ENCODE results near the gene C1orf21.

DNA sequence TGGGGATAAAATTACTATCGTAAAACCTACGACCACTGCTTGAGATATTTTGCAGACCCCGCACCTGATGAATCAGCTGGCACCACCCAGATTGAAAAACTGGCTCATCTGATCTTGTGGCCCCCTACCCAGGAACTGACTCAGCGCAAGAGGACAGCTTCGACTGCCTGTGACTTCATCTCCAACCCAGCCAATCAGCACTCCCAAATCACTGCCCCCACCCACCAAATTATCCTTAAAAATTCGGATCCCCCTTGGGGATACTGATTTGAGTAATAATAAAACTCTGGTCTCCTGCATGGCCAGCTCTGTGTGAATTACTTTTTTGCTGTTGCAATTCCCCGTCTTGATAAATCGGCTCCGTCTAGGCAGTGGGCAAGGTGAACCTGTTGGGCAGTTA is 286.5 kb downstream of the C1orf21 start:
- TF ChIP-seq, protein P1, sequence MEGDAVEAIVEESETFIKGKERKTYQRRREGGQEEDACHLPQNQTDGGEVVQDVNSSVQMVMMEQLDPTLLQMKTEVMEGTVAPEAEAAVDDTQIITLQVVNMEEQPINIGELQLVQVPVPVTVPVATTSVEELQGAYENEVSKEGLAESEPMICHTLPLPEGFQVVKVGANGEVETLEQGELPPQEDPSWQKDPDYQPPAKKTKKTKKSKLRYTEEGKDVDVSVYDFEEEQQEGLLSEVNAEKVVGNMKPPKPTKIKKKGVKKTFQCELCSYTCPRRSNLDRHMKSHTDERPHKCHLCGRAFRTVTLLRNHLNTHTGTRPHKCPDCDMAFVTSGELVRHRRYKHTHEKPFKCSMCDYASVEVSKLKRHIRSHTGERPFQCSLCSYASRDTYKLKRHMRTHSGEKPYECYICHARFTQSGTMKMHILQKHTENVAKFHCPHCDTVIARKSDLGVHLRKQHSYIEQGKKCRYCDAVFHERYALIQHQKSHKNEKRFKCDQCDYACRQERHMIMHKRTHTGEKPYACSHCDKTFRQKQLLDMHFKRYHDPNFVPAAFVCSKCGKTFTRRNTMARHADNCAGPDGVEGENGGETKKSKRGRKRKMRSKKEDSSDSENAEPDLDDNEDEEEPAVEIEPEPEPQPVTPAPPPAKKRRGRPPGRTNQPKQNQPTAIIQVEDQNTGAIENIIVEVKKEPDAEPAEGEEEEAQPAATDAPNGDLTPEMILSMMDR (IDR thresholded peaks at IDR 0.05), result no peak
- no peak for TF ChIP-seq EP300 (IDR thresholded peaks at IDR 0.05; ENCODE audit: borderline replicate concordance in 1 of 2, low read depth in 1 of 2, low read length in 1 of 2)
- no peak for TF ChIP-seq TAF1 (IDR thresholded peaks at IDR 0.05; ENCODE audit: borderline replicate concordance, low read depth, low read length)
- TF ChIP-seq, protein P2, sequence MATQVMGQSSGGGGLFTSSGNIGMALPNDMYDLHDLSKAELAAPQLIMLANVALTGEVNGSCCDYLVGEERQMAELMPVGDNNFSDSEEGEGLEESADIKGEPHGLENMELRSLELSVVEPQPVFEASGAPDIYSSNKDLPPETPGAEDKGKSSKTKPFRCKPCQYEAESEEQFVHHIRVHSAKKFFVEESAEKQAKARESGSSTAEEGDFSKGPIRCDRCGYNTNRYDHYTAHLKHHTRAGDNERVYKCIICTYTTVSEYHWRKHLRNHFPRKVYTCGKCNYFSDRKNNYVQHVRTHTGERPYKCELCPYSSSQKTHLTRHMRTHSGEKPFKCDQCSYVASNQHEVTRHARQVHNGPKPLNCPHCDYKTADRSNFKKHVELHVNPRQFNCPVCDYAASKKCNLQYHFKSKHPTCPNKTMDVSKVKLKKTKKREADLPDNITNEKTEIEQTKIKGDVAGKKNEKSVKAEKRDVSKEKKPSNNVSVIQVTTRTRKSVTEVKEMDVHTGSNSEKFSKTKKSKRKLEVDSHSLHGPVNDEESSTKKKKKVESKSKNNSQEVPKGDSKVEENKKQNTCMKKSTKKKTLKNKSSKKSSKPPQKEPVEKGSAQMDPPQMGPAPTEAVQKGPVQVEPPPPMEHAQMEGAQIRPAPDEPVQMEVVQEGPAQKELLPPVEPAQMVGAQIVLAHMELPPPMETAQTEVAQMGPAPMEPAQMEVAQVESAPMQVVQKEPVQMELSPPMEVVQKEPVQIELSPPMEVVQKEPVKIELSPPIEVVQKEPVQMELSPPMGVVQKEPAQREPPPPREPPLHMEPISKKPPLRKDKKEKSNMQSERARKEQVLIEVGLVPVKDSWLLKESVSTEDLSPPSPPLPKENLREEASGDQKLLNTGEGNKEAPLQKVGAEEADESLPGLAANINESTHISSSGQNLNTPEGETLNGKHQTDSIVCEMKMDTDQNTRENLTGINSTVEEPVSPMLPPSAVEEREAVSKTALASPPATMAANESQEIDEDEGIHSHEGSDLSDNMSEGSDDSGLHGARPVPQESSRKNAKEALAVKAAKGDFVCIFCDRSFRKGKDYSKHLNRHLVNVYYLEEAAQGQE (IDR thresholded peaks at IDR 0.05; ENCODE audit: low read depth, low read length), result no peak
- no peak for TF ChIP-seq EZH2phosphoT487 (IDR thresholded peaks at IDR 0.05; ENCODE audit: borderline replicate concordance, low read depth)
- no peak for TF ChIP-seq RXRA (IDR thresholded peaks at IDR 0.05; ENCODE audit: borderline replicate concordance, low read depth)
- no peak for TF ChIP-seq JUND (IDR thresholded peaks at IDR 0.05)
- no peak for TF ChIP-seq FOXM1 (IDR thresholded peaks at IDR 0.05; ENCODE audit: low read depth)
- TF ChIP-seq, protein P3, sequence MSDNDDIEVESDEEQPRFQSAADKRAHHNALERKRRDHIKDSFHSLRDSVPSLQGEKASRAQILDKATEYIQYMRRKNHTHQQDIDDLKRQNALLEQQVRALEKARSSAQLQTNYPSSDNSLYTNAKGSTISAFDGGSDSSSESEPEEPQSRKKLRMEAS (IDR thresholded peaks at IDR 0.05; ENCODE audit: low read depth), result no peak
- TF ChIP-seq, protein P4, sequence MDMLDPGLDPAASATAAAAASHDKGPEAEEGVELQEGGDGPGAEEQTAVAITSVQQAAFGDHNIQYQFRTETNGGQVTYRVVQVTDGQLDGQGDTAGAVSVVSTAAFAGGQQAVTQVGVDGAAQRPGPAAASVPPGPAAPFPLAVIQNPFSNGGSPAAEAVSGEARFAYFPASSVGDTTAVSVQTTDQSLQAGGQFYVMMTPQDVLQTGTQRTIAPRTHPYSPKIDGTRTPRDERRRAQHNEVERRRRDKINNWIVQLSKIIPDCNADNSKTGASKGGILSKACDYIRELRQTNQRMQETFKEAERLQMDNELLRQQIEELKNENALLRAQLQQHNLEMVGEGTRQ (IDR thresholded peaks at IDR 0.05; ENCODE audit: borderline replicate concordance, low read depth, low read length), result no peak
- no peak for TF ChIP-seq RCOR1 (IDR thresholded peaks at IDR 0.05; ENCODE audit: low read length)

Measured in SK-N-SH (cell line).